HepG2 (cell line): Measurements from ENCODE around the gene NRP1. TPM values are rescaled to one million over a fixed set of nuclear protein-coding genes. Genes with fewer than 3 reads are reported as not detected.

ENCODE experiments used
- ATAC-seq: fragments of 200-7000 bp; cut with Tn5 transposase; 3 replicates; pipeline ENCODE4 v1.9.1; 2020; ENCODE audit warnings: mild to moderate bottlenecking, moderate library complexity
- BruUV-seq: library from RNA; stranded (reverse); fragments of 400-500 nt; replicated peaks from 2 replicates; lab custom pipeline; 2021; lab: Mats Ljungman, UMichigan
- CTCF ChIA-PET: fragments of 300-600 bp; formaldehyde crosslinking; extraction: SDS; loops from one replicate; lab custom pipeline; 2021; ENCODE audit warnings: low total read pairs, inconsistent platforms, low intra/inter-chr PET ratio; lab: Yijun Ruan, JAX
- POLR2A ChIA-PET: fragments of 350-600 bp; sonication (Branson Sonifier 250); formaldehyde crosslinking; loops from one replicate; lab custom pipeline; 2020; ENCODE audit warnings: antibody characterized with exemption, inconsistent platforms; lab: Yijun Ruan, JAX
- DNase-seq: peaks from one replicate; pipeline ENCODE4 v3.0.0-alpha.2; 2015; ENCODE audit warnings: low spot score
- FAIRE-seq: peaks from 3 replicates; lab custom pipeline; 2011; peaks lifted over from hg19 to GRCh38; lab: Jason Lieb, UNC
- H2AFZ ChIP-seq: one replicate; pipeline ENCODE4 v1.6.1; 2011; ENCODE audit warnings: low read length, inconsistent platforms
- H3K27ac ChIP-seq: fragments of 300-600 bp; 3 replicates; pipeline ENCODE4 v1.8.0; 2011; ENCODE audit warnings: mixed run types, mild to moderate bottlenecking, mixed read lengths, low read length, inconsistent platforms; ENCODE audit not compliant: insufficient read depth; ENCODE audit errors: extremely low read length
- H3K27me3 ChIP-seq, 2 experiments: fragments of 200-600 bp in 1 of 2; 2 replicates in 1 of 2; 3 replicates in 1 of 2; pipeline versions ENCODE4 v1.6.0 to v1.8.0; 2011; ENCODE audit warnings: low read length in 2 of 2, mild to moderate bottlenecking in 2 of 2, moderate library complexity in 2 of 2, inconsistent platforms in 1 of 2; ENCODE audit not compliant: insufficient read depth in 2 of 2, control insufficient read depth in 1 of 2
- H3K36me3 ChIP-seq, 2 experiments: fragments of 200-600 bp in 1 of 2; replicated peaks in 1 of 2; 2 replicates in 1 of 2; 3 replicates in 1 of 2; pipeline versions ENCODE4 v1.5.1 to v1.8.0; 2011; ENCODE audit warnings: low read length in 2 of 2, inconsistent platforms in 1 of 2; ENCODE audit not compliant: insufficient read depth in 2 of 2, control insufficient read depth in 1 of 2
- H3K4me1 ChIP-seq: 2 replicates; pipeline ENCODE4 v1.5.1; 2012; ENCODE audit warnings: low read length, inconsistent platforms; ENCODE audit not compliant: insufficient read depth
- H3K4me2 ChIP-seq: 2 replicates; pipeline ENCODE4 v1.6.0; 2011; ENCODE audit warnings: low read depth, low read length, inconsistent platforms
- H3K4me3 ChIP-seq, 3 experiments: fragments of 200-600 bp in 1 of 3; sonication (generic), shearing (Covaris generic) in 1 of 3; replicated peaks in 1 of 3; 2 replicates each; pipeline ENCODE4 v1.5.1; 2011 to 2016; ENCODE audit warnings: low read length in 3 of 3, inconsistent platforms in 2 of 3, low read depth in 2 of 3, mild to moderate bottlenecking in 2 of 3, control low read depth in 1 of 3, mixed read lengths in 1 of 3; ENCODE audit not compliant: insufficient read depth in 1 of 3
- H3K79me2 ChIP-seq: one replicate; pipeline ENCODE4 v1.6.1; 2011; ENCODE audit warnings: low read length, inconsistent platforms; ENCODE audit not compliant: insufficient read depth
- H3K9ac ChIP-seq: 2 replicates; pipeline ENCODE4 v1.6.0; 2011; ENCODE audit warnings: mild to moderate bottlenecking, low read depth, low read length, inconsistent platforms; ENCODE audit not compliant: insufficient read depth
- H3K9me3 ChIP-seq: 2 replicates; pipeline ENCODE4 v1.5.1; 2012; ENCODE audit warnings: mild to moderate bottlenecking, low read length
- H4K20me1 ChIP-seq: 2 replicates; pipeline ENCODE4 v1.6.0; 2011; ENCODE audit warnings: inconsistent platforms, mild to moderate bottlenecking, low read length, moderate library complexity; ENCODE audit not compliant: insufficient read depth
- MAFK ChIP-seq, 2 experiments: IDR thresholded peaks in 1 of 2; conservative IDR thresholded peaks in 1 of 2; 2 replicates each; pipeline ENCODE4 v1.6.1; 2011; ENCODE audit warnings: improper control_type of control experiment in 2 of 2, low read length in 2 of 2
- U2AF2 ChIP-seq: fragments of 200-400 bp; formaldehyde crosslinking; IDR thresholded peaks from 2 replicates; pipeline ENCODE4 v1.6.1; 2017; ENCODE audit warnings: low read depth, mild to moderate bottlenecking, low read length
- ZNF335 ChIP-seq: sonication (generic); formaldehyde crosslinking; IDR thresholded peaks from 2 replicates; pipeline ENCODE4 v1.4.0; 2020; ENCODE audit warnings: missing genetic modification reagents
- ZNF430 ChIP-seq: sonication (generic); formaldehyde crosslinking; IDR thresholded peaks from 2 replicates; pipeline ENCODE4 v1.9.0; 2021; ENCODE audit warnings: mild to moderate bottlenecking, missing genetic modification reagents
- ZNF703 ChIP-seq: sonication (generic); formaldehyde crosslinking; IDR thresholded peaks from 2 replicates; pipeline ENCODE4 v1.5.1; 2020; ENCODE audit warnings: missing genetic modification reagents, mild to moderate bottlenecking, moderate library complexity, borderline replicate concordance
- ZSCAN5A ChIP-seq: sonication (generic); formaldehyde crosslinking; IDR thresholded peaks from 2 replicates; pipeline ENCODE4 v1.8.0; 2022; ENCODE audit warnings: mild to moderate bottlenecking, missing genetic modification reagents, borderline replicate concordance
- WGBS: methylation state at CpG from one replicate; pipeline ENCODE4 v1.1.6; 2017; ENCODE audit warnings: low lambda C conversion rate; 5-methylcytosine and 5-hydroxymethylcytosine counted together
- in situ Hi-C: cut with HindIII; loops from 2 replicates; pipeline ENCODE4 v1.10.0; 2017; ENCODE audit warnings: low pct_unique_long_range_greater_than_20kb; ENCODE audit not compliant: extremely low pct_ligation_motif_present
- intact Hi-C: fragments of 100-400 bp; cut with micrococcal nuclease; formaldehyde crosslinking; loops from one replicate; pipeline ENCODE4 v1.10.0; 2022; ENCODE audit not compliant: unreplicated experiment
- polyA plus RNA-seq, 8 experiments: library from polyadenylated mRNA; depleted of rRNA in 3 of 8; stranded (reverse) in 7 of 8; unstranded in 1 of 8; fragments of >200 nt; fragmentation: Illumina TruSeq in 4 of 8; extraction: Trizol in 4 of 8; gene quantifications; 2 replicates each; pipeline versions ENCODE4 v1.2.1 to v1.2.3, GENCODE V29; 2011 to 2016; ENCODE audit warnings: low read depth in 4 of 8, missing spikeins in 1 of 8, mixed read lengths in 1 of 8; ENCODE audit not compliant: insufficient read depth in 1 of 8
- total RNA-seq, 5 experiments: library from RNA; depleted of rRNA; stranded (reverse); fragments of >200 nt; fragmentation: Illumina TruSeq; extraction: Trizol; gene quantifications; 2 replicates each; pipeline ENCODE4 v1.2.3, GENCODE V29; 2016; ENCODE audit warnings: low read depth in 1 of 5

NRP1 gene
- total and polyA plus RNA-seq, 2 of the 13 experiments (the other 11 are each of a cell fraction or from before 2014, with no cell fraction given) = 5.3 to 5.8 TPM

- in situ Hi-C loops (no loop called here), intact Hi-C loops (no loop called here)
- Histone ChIP-seq H2AFZ (no peak overlapping the region), H3K79me2 (no peaks in the 10 kb centered on the region), H3K27ac (no peak overlapping the region), H3K9me3 (no peaks in the 10 kb centered on the region), H3K4me3 (no peak overlapping the region), H3K9ac (no peak overlapping the region), H3K27me3 (no peaks in the 10 kb centered on the region), H3K4me1 (peaks cover 22% of the 10 kb centered on the region), H3K36me3 (no peaks in the 10 kb centered on the region), H3K4me2 (no peak overlapping the region)
- DNase-seq (no peak), ATAC-seq (no peak), FAIRE-seq (no peak)
- POLR2A ChIA-PET = no interaction called here
- CTCF ChIA-PET = no interaction called here
- TF ChIP-seq MAFK (conservative IDR thresholded peaks at IDR 0.05 in 1 of 2, IDR thresholded peaks at IDR 0.05 in 1 of 2; ENCODE audit: low read length in 2 of 2) (no peak), ZNF430 (CRISPR knock-in tag) (no peak), ZSCAN5A (CRISPR knock-in tag) (no peak)
- TF ChIP-seq, all 625 proteins: peak for 0
- BruUV-seq = no TSS peak
- WGBS = 95% methylated on average over 1 of the region's 1 CpG
- H4K20me1 ChIP-seq = no peaks in the 10 kb centered on the region
These were observed 22.8 kb downstream of the NRP1 start for GRCh38 chr10:33311640-33312039.

GRCh38 chr10:33310853-33311252 is 23.6 kb downstream of the NRP1 start:
- no peaks in the 10 kb centered on the region for H3K36me3 ChIP-seq
- no peak overlapping the region for H3K9ac ChIP-seq
- DNase-seq = no peak
- no peak overlapping the region for H2AFZ ChIP-seq
- H3K4me2 ChIP-seq = no peak overlapping the region
- H3K4me1 ChIP-seq = peaks cover 22% of the 10 kb centered on the region
- in situ Hi-C loops (no loop called here), intact Hi-C loops (no loop called here)
- H3K27me3 ChIP-seq = no peaks in the 10 kb centered on the region
- H3K27ac ChIP-seq = no peak overlapping the region
- no peak overlapping the region for H3K4me3 ChIP-seq
- H4K20me1 ChIP-seq = no peaks in the 10 kb centered on the region
- BruUV-seq = no TSS peak
- no peak for FAIRE-seq
- POLR2A ChIA-PET = no interaction called here
- H3K79me2 ChIP-seq = no peaks in the 10 kb centered on the region
- CTCF ChIA-PET = no interaction called here
- H3K9me3 ChIP-seq = no peaks in the 10 kb centered on the region
- no peak for ATAC-seq
- no peak for TF ChIP-seq U2AF2
- no peak for TF ChIP-seq ZNF335
- no peak for TF ChIP-seq ZNF703
- 93% methylated on average over 4 of the region's 4 CpGs for WGBS
